Panc1 (cell line): ENCODE results near the gene HDAC1.
"Not testable (repeated sequence)": the region's sequence is repeated elsewhere in the genome, so short reads cannot be mapped to it uniquely, and the experiment has no call there.

Experiments used
- CTCF ChIP-seq: fragments of 450-650 bp; IDR thresholded peaks from 2 replicates; pipeline ENCODE4 v1.5.1; 2017; ENCODE audit warnings: mild to moderate bottlenecking
- POLR2AphosphoS5 ChIP-seq: IDR thresholded peaks from 2 replicates; pipeline ENCODE4 v1.6.1; 2012; ENCODE audit warnings: mild to moderate bottlenecking, low read depth, low read length, moderate library complexity

GRCh38 chr1:32355778-32356177, 63.9 kb downstream of the HDAC1 start:
- TF ChIP-seq CTCF, POLR2AphosphoS5: not testable (repeated sequence)
